ENCODE data around the gene SHISA6. TPM values are rescaled to one million over a fixed set of nuclear protein-coding genes. Genes with fewer than 3 reads are reported as not detected.

SHISA6 gene
- total RNA-seq, 1 donor from 2014 or later, result 1.4 TPM

DNA sequence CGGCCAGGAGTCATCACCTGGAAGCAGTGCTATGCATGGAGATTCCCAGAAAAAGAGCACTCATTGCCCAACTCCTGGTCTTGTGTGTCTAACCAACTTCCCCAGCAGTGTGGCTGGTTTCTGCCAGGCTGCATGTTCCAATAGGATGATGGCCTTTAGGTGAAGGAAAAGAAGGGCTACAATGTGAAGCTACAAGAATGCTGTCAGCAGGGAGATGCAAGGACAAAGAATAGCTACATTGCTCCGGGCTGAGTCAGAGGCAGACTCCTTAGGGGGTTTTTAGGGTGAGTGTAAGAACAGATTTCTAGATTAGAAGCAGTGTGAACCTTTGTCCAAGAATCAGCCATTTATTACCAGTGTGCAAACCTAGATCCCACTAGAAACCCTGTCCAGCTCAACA is 294.2 kb downstream of the SHISA6 start:
- DNase-seq (ENCODE audit: low read depth, low spot score), result no peak
- Mint-ChIP-seq H3K27me3 (ENCODE audit: low read depth) (no peaks in the 10 kb centered on the region), H3K27ac (ENCODE audit: unreplicated experiment) (no peak overlapping the region)

DNA sequence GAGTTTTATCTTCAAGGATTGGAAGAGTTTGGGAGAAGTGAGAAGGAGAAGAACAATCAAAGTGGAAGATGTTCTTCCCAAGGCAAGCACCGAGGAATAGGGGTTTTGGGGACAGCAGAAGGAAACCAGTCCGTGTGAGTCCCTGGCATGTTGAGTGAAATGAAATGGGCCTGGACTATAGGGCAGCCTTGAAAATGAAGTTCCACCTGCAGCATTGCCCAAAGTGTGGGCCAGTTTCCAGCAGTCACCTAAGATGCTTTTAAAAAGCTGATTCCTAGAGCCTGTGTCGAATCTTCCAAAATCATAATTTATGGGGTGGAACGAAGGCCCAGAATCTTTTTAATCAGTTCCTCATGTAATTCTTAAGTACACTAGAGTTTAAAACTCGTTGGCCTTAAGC is 297.4 kb downstream of the SHISA6 start:
- no peak overlapping the region for H3K27ac Mint-ChIP-seq (ENCODE audit: unreplicated experiment)
- no peak for TF ChIP-seq CTCF (conservative IDR thresholded peaks at IDR 0.05)

More for the DNA sequence above, 294.2 kb downstream of the SHISA6 start:
- H3K4me3 Mint-ChIP-seq, result no peak overlapping the region
- H3K9me3 Mint-ChIP-seq, result peaks cover 3% of the 10 kb centered on the region
- H3K4me1 Mint-ChIP-seq, result peaks cover 4% of the 10 kb centered on the region
- H3K36me3 Mint-ChIP-seq (ENCODE audit: low read depth), result peaks cover 3% of the 10 kb centered on the region
- TF ChIP-seq CTCF (conservative IDR thresholded peaks at IDR 0.05), result no peak

DNA sequence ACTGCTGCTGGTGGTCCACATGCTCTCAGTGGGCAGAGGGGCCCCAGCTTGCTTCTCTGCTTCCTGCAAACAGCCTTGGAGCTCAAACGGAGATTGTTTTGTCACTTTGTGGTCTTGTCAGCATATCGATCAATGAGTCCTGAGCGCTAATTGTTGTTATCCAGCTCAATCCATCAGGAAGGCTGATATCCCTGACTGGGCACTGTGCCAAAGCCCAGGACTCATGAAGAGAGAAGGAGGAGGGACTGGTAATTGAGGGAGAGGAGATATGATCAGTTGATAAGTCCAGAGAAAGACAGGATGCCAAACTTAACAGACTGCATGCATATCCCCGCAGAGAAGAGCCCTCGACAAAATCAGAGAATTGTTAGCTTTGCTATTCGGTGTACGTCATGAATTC is 298.6 kb downstream of the SHISA6 start:
- Mint-ChIP-seq H3K4me3 (no peak overlapping the region), H3K27me3 (ENCODE audit: low read depth) (no peaks in the 10 kb centered on the region), H3K9me3 (peaks cover 6% of the 10 kb centered on the region), H3K4me1 (no peaks in the 10 kb centered on the region), H3K27ac (ENCODE audit: unreplicated experiment) (no peak overlapping the region), H3K36me3 (ENCODE audit: low read depth) (peaks cover 3% of the 10 kb centered on the region)
- DNase-seq (ENCODE audit: low read depth, low spot score), result no peak
- no peak for TF ChIP-seq CTCF (conservative IDR thresholded peaks at IDR 0.05)

More for the DNA sequence above, 297.4 kb downstream of the SHISA6 start:
- Mint-ChIP-seq H3K27me3 (ENCODE audit: low read depth) (no peaks in the 10 kb centered on the region), H3K4me3 (no peak overlapping the region), H3K36me3 (ENCODE audit: low read depth) (peaks cover 3% of the 10 kb centered on the region), H3K9me3 (peaks cover 6% of the 10 kb centered on the region), H3K4me1 (peaks cover under 1% of the 10 kb centered on the region)
- DNase-seq (ENCODE audit: low read depth, low spot score), result no peak

GRCh38 chr17:11545002-11545401 is 304.0 kb downstream of the SHISA6 start:
- Mint-ChIP-seq H3K27ac (ENCODE audit: unreplicated experiment) (no peak overlapping the region), H3K27me3 (ENCODE audit: low read depth) (no peaks in the 10 kb centered on the region), H3K4me3 (no peak overlapping the region), H3K4me1 (no peaks in the 10 kb centered on the region), H3K36me3 (ENCODE audit: low read depth) (no peaks in the 10 kb centered on the region), H3K9me3 (peaks cover 2% of the 10 kb centered on the region)
- TF ChIP-seq CTCF (conservative IDR thresholded peaks at IDR 0.05), result no peak
- no peak for DNase-seq (ENCODE audit: low read depth, low spot score)

DNA sequence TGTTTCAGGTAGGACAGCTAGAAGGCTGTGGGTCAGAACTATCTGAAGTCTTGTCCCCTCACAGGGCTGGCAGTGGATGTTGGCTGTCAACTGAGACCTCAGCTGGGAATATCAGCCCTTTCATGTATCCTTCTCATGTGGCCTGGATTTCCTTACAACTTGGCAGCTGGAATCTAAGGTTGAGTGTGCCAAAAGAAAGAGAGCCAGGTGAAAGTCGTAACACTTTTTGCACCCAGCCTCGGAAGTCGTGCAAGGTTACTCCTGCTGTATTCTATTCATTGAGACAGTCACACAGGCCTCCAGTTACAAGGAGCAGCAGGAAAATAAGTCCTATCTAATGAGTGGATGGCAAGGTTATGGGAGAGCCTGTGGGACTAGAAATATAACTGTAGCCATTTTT is 304.7 kb downstream of the SHISA6 start:
- H3K27me3 Mint-ChIP-seq (ENCODE audit: low read depth), result no peaks in the 10 kb centered on the region
- H3K27ac Mint-ChIP-seq (ENCODE audit: unreplicated experiment), result no peak overlapping the region
- no peaks in the 10 kb centered on the region for H3K36me3 Mint-ChIP-seq (ENCODE audit: low read depth)
- peaks cover 4% of the 10 kb centered on the region for H3K9me3 Mint-ChIP-seq
- no peak for DNase-seq (ENCODE audit: low read depth, low spot score)
- TF ChIP-seq CTCF (conservative IDR thresholded peaks at IDR 0.05), result no peak
- no peak overlapping the region for H3K4me3 Mint-ChIP-seq
- no peaks in the 10 kb centered on the region for H3K4me1 Mint-ChIP-seq

- peaks cover 4% of the 10 kb centered on the region for H3K4me1 Mint-ChIP-seq
- peaks cover 2% of the 10 kb centered on the region for H3K9me3 Mint-ChIP-seq
- H3K27ac Mint-ChIP-seq (ENCODE audit: unreplicated experiment), result no peak overlapping the region
- TF ChIP-seq CTCF (conservative IDR thresholded peaks at IDR 0.05), result no peak
- no peak for DNase-seq (ENCODE audit: low read depth, low spot score)
- H3K4me3 Mint-ChIP-seq, result no peak overlapping the region
- no peaks in the 10 kb centered on the region for H3K36me3 Mint-ChIP-seq (ENCODE audit: low read depth)
- H3K27me3 Mint-ChIP-seq (ENCODE audit: low read depth), result peaks cover 11% of the 10 kb centered on the region
Measured at GRCh38 chr17:11547853-11548252, 306.8 kb downstream of the SHISA6 start.
